Cardiac fibroblast (primary cell): ENCODE measurements around the gene USP40.

Source experiments
- DNase-seq, 2 donors: peaks; one replicate each; pipeline versions ENCODE4 v3.0.0 to v3.0.0-alpha.2; 2010; ENCODE audit warnings: low read depth in 2 of 2
- H3K4me3 ChIP-seq, 2 donors: replicated peaks in 1 of 2; 1 replicate in 1 of 2; 2 replicates in 1 of 2; pipeline ENCODE4 v1.5.1; 2011; ENCODE audit warnings: low read depth in 2 of 2, low read length in 2 of 2, mild to moderate bottlenecking in 2 of 2, moderate library complexity in 1 of 2
- TF ChIP-seq, protein P1 (sequence below): IDR thresholded peaks from one replicate; pipeline ENCODE4 v1.5.1; 2011; ENCODE audit warnings: low read depth, mild to moderate bottlenecking, low read length, inconsistent platforms

Gene USP40

DNA sequence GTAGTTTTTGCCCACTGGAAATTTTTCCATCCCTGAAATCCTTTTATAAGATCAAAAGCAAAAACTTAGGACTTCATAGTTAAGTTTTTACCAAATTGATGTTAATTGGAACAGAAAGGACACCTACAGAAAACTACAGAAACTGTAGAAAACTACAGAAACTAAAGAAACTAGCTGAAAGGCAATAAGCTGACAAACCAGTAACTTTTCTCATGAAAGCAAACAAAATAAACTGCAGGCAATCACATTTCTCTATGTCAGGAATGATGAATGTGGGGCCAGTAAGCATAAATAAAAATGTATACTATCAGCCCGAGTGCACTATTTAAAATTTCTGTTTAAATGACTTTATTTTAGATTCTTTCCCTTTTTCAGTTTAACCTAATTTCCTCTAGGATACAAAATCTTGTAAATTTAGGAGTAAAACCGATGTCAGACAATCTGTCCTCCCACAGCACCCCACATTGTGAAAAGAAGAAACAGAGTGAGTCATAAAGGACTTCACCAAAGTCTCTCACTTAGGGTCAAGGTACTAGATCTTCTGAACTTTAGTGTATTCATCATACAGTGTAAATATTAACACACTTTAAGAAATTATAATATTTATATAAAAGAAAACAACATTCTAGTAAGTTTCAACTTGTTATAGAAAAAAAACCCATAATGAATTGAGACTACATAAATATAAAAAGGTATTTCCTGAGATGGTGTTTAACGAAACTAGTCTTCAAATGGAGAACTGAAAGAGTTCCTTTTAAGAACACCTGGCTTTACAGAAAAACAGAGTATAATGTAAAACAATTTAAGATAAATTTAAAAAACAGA, 46.6 kb downstream of the USP40 start:
- DNase-seq, result no peak
- no peak overlapping the region for H3K4me3 ChIP-seq
- TF ChIP-seq, protein P1, sequence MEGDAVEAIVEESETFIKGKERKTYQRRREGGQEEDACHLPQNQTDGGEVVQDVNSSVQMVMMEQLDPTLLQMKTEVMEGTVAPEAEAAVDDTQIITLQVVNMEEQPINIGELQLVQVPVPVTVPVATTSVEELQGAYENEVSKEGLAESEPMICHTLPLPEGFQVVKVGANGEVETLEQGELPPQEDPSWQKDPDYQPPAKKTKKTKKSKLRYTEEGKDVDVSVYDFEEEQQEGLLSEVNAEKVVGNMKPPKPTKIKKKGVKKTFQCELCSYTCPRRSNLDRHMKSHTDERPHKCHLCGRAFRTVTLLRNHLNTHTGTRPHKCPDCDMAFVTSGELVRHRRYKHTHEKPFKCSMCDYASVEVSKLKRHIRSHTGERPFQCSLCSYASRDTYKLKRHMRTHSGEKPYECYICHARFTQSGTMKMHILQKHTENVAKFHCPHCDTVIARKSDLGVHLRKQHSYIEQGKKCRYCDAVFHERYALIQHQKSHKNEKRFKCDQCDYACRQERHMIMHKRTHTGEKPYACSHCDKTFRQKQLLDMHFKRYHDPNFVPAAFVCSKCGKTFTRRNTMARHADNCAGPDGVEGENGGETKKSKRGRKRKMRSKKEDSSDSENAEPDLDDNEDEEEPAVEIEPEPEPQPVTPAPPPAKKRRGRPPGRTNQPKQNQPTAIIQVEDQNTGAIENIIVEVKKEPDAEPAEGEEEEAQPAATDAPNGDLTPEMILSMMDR, result no peak

DNA sequence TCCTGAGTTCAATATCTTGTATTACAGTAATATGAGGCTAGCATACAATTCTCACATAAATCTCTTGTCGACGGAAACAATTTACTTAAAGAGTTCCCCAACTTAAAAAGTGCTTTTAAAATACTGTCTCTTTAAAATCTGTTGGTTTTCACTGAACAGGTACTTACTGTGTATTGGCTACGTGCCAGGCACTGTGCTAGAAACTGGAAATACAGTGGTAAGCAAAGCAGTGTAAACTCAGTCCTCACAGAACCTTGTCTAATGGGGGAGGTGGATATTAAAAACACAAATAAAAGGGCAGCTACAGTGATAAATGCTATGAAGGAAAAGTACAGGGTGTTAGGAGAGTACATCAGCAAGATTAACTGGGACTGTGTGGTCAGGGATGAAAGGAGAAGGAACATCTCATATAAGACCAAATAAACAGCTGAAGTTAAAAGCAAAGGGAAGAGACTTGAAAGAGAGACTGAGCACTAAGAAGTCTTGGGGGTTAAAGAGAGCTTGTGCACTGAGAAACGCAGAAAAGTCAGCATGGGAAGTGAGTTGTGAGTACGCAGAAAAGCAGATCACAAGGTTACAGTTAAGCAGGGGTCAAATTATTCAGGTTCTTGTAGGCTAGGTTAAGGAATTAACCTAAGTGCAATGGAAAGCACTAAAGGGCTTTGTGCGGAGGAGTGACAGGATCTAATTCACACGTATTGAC, 52.5 kb downstream of the USP40 start:
- TF ChIP-seq, protein P1, result no peak
- no peak for DNase-seq
- H3K4me3 ChIP-seq, result no peak overlapping the region

DNA sequence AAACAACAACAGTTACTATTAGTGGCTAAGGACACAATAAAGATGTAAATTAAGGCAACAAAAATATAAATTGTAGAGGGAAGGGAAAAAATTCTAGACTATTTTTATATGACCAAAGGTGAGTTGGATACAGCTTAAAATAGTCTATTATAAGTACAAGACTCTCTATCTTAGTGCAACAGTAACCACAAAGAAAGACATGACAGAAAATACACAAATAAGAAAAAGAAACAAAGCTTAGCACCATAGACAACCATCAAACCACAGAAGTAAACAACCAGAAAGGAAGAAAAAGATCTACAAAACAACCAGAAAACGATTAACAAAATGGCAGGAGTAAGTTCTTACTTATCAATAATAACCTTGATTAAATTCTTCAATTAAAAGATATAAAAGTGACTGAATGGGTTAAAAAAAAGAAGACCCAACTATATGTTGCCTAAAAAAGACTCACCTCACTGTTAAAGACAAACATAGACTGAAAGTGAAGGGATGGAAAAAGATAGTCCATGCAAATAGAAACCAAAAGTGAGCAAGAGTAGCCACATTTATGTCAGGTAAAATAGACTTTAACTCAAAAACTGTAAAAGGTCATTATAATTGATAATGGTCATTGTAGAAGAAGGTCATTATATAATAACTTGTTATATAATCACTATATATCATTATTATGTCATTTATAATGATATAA, 62.5 kb downstream of the USP40 start:
- TF ChIP-seq, protein P1, result no peak
- no peak overlapping the region for H3K4me3 ChIP-seq
- DNase-seq, result no peak

DNA sequence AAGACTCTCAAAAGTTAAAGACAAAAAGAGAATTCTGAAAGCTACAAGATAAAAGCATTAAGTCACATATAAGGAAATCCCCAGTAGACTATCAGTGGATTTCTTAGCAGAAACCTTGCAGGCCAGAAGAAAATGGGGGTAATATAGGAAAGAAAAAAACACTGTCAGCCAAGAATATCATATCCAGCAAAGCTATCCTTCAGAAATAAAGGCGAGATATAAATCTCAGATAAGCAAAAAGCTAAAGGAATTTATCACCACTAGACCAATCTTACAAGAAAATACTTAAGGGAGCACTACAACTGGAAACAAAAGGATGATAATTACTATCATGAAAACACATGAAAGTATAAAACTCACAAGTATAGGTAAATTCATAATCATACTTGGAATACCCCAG, 63.1 kb downstream of the USP40 start:
- H3K4me3 ChIP-seq, result no peak overlapping the region
- DNase-seq, result no peak
- TF ChIP-seq, protein P1, result no peak

DNA sequence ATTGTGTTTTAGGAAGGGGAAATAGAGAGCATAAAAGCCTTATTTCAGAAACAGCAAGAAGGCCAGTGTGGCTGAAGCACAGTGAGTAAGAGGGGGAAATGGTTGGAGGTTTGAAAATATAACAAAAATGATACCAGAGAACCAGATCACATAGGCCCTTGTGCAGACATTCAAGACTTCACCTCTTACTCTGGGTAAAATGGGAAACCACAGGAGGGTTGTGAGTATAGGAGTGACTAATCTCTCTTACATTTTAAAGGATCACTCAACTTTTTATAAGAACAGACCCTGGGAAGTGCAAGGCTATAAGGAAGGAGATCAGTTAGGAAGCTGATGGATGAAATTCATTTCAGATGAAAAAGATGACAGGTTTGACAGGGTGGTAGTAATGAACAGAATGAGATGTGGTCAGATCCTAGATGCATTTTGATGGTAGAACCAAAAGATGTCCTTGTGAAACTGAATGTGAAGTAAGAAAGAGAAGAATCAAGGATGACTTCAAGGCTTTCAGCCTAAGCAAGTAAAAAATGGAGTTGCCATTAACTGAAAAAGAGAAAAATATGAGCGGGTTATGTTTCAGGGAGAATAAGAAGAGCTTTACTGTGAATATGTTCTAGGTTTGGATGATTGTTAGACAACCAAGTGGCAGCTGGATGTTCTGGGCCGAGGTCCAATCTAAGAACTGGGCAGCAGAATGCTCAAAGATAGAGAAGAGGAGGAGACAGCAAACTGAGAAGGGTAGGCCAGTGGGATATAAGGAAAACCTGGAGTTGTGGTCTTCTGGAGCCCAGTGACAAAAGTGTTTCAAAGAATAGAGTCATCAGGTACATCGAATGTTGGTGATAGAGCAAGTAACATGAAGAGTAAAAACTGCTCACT, 65.1 kb downstream of the USP40 start:
- TF ChIP-seq, protein P1, result no peak
- peak; percentile 31 to 64 for DNase-seq
- H3K4me3 ChIP-seq, result no peak overlapping the region

DNA sequence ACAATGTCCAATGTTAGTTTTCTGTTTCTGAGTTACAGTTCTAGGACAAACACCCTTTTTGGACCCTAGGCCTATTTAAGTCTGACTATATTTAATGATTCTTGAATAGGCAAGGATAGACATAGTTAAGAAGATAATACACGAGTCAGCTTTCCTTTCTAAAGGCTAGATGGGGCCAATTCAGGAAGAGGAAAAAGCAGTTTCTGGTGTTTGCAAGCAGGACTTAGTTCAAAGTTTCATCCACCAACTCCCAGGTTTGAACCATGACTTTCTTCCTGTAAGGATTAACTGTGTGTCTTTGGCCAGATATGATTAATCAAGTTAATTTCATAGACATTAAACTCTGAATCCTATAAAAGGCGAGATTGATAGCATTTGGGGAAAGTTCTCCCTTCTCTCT, 66.7 kb downstream of the USP40 start:
- TF ChIP-seq, protein P1, result no peak
- DNase-seq, result no peak
- no peak overlapping the region for H3K4me3 ChIP-seq
